MM.1S (cell line): Measurements from ENCODE around the gene RAPGEF3.

Experiments
- EZH2 ChIP-seq: fragments of 300-600 bp; sonication (generic); optimal IDR thresholded peaks from 2 replicates; pipeline ENCODE3; 2017; ENCODE audit warnings: low read depth, mild to moderate bottlenecking, antibody characterized with exemption, low read length, mixed read lengths
- EZH2phosphoT487 ChIP-seq: fragments of 300-600 bp; sonication (generic); IDR thresholded peaks from 2 replicates; pipeline ENCODE4 v1.6.1; 2018; ENCODE audit warnings: antibody characterized with exemption, low read length
- TF ChIP-seq, protein P1 (sequence below): fragments of 300-600 bp; sonication (generic); IDR thresholded peaks from 2 replicates; pipeline ENCODE4 v1.5.1; 2016; ENCODE audit warnings: antibody characterized with exemption, low read length, mixed read lengths

DNA sequence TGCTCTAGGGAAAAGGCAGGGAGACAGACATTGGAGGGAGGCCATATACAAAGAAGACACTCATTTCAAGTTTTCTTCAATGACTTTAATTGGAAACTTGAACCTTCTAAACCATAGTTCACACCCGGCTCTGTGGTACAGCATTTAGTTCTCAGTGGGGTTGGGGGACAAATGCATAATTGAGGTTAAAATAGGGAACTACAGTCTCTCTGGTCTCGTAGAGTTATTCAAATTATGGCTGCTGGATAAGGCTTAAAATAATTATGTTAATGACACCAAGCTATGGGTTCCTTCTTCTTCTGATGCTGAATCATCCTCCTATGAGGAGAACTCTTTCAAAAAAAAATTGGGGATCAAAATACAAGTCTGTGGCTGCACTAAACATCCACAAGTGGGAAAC, 49.0 kb downstream of the RAPGEF3 start:
- TF ChIP-seq, protein P1, sequence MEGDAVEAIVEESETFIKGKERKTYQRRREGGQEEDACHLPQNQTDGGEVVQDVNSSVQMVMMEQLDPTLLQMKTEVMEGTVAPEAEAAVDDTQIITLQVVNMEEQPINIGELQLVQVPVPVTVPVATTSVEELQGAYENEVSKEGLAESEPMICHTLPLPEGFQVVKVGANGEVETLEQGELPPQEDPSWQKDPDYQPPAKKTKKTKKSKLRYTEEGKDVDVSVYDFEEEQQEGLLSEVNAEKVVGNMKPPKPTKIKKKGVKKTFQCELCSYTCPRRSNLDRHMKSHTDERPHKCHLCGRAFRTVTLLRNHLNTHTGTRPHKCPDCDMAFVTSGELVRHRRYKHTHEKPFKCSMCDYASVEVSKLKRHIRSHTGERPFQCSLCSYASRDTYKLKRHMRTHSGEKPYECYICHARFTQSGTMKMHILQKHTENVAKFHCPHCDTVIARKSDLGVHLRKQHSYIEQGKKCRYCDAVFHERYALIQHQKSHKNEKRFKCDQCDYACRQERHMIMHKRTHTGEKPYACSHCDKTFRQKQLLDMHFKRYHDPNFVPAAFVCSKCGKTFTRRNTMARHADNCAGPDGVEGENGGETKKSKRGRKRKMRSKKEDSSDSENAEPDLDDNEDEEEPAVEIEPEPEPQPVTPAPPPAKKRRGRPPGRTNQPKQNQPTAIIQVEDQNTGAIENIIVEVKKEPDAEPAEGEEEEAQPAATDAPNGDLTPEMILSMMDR: no peak
- TF ChIP-seq EZH2phosphoT487 (no peak), EZH2 (no peak)
